ENCODE data around the gene TMEM11. TPM values are rescaled to one million over a fixed set of nuclear protein-coding genes. Genes with fewer than 3 reads are reported as not detected.

Gene TMEM11
- total and polyA plus RNA-seq, 2 of the 8 experiments (the other 6 are each of a cell fraction or from before 2014, with no cell fraction given) = 33.3 to 90.4 TPM

DNA sequence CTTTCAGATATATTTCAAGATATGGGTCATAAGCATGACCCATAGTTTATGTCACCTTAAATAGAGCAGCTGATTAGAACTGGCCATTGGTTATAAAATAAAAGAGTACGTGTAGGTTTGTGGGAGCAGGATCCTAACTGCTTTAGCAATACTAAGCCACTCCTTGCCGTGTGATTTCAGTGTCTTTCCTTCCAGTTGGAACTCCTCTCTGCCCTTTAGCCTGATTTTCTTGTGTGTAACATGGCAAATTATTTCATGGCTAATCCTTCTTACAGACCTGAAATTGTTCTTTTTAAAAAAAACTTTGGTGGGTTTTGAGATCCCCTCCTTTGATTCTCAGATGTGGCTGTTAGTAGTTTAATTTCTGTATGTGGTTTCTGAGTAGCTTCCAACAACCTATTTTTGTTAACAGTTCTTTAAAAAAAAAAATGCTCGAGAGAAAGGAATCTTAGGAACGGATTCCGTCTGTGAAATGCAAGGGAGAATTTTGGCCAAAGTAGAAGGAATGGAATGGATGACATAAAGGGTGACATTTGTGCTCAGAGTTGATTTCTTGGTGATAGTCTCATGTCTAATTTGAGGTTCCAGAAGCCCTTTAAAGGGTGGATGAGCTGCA lies 47.3 kb downstream of the TMEM11 start:
- H2AK5ac ChIP-seq (ENCODE audit: low read depth, low read length) = no peak overlapping the region
- no peaks in the 10 kb centered on the region; the same call in 1 of the 2 replicates for H3K79me1 ChIP-seq (ENCODE audit: low read depth, low read length)
- no peak overlapping the region for H3K14ac ChIP-seq (ENCODE audit: insufficient read length)
- FAIRE-seq (no peak), DNase-seq (ENCODE audit: low read depth in 1 of 2, low spot score in 2 of 2) (no peak)
- 89% methylated on average over 5 of the region's 5 CpGs; no CpG with 5 or more reads in 1 of the 2 experiments for WGBS, 2 experiments (ENCODE audit: extremely low coverage in 1 of 2, insufficient coverage in 1 of 2, insufficient read length in 1 of 2, insufficient replicate concordance in 2 of 2, low coverage in 1 of 2, low lambda C conversion rate in 2 of 2, missing lambda C conversion rate in 1 of 2)
- H3K4me3 ChIP-seq (ENCODE audit: extremely low read depth in 1 of 4, insufficient read depth in 2 of 4, low read depth in 3 of 4, low read length in 4 of 4) = no peak overlapping the region
- no peak overlapping the region for H4K5ac ChIP-seq (ENCODE audit: insufficient read length, low read depth, low read length)
- H3K23ac ChIP-seq (ENCODE audit: insufficient read length) = no peak overlapping the region
- no peak overlapping the region for H3K56ac ChIP-seq (replicated peaks; ENCODE audit: insufficient read length, low read depth, low read length)
- H3K36me3 ChIP-seq (ENCODE audit: control insufficient read depth in 2 of 4, insufficient read depth in 4 of 4, low read length in 3 of 4) = no peaks in the 10 kb centered on the region
- ChIA-PET POLR2A (ENCODE audit: partially characterized antibody) (interaction anchor here (0.6 to 0.8 kb wide), 2 partner anchors 67 to 119 kb away, joined by 3 to 4 read pairs; no protein-coding TSS in a partner anchor), CTCF (ENCODE audit: partially characterized antibody) (interaction anchor here (0.7 to 1.4 kb wide), 4 partner anchors 8 to 111 kb away, joined by 3 read pairs; no protein-coding TSS in a partner anchor)
- H2BK20ac ChIP-seq (ENCODE audit: low read length) = no peak overlapping the region
- no peaks in the 10 kb centered on the region for H3K27me3 ChIP-seq (replicated peaks in 1 of 4; ENCODE audit: control insufficient read depth in 3 of 4, extremely low read depth in 1 of 4, insufficient read depth in 3 of 4, low read length in 3 of 4)
- H2BK15ac ChIP-seq (ENCODE audit: low read length) = no peak overlapping the region
- H3K18ac ChIP-seq (ENCODE audit: extremely low read depth, low read length) = no peak overlapping the region
- no peaks in the 10 kb centered on the region for H3K23me2 ChIP-seq (ENCODE audit: low read depth, low read length)
- no peak overlapping the region for H2BK5ac ChIP-seq (ENCODE audit: low read depth, low read length)
- no peaks in the 10 kb centered on the region for H3K79me2 ChIP-seq (ENCODE audit: control insufficient read depth in 1 of 2, insufficient read depth in 2 of 2, low read length in 2 of 2)
- no peak overlapping the region for H2AFZ ChIP-seq (ENCODE audit: low read length)
- H3K4me2 ChIP-seq (ENCODE audit: insufficient read depth in 1 of 2, low read depth in 2 of 2, low read length in 2 of 2) = no peak overlapping the region
- no peak overlapping the region for H4K91ac ChIP-seq (replicated peaks; ENCODE audit: insufficient read length, low read length)
- no peak overlapping the region for H2BK120ac ChIP-seq (replicated peaks; ENCODE audit: low read depth, low read length)
- no peaks in the 10 kb centered on the region for H3K9me3 ChIP-seq (ENCODE audit: insufficient read depth in 2 of 2, low read depth in 1 of 2, low read length in 1 of 2)
- H3K27ac ChIP-seq (ENCODE audit: low read depth, low read length) = no peak overlapping the region
- H4K8ac ChIP-seq (ENCODE audit: extremely low read depth, insufficient read depth, low read length) = no peak overlapping the region
- TF ChIP-seq SUZ12 (IDR thresholded peaks at IDR 0.05; ENCODE audit: low read length) (no peak), MAFK (IDR thresholded peaks at IDR 0.05; ENCODE audit: low read depth, low read length) (no peak), RNF2 (IDR thresholded peaks at IDR 0.05; ENCODE audit: borderline replicate concordance, low read depth, low read length, missing control alignments, poor library complexity, severe bottlenecking) (no peak), YY1 (IDR thresholded peaks at IDR 0.05; ENCODE audit: low read depth, low read length) (no peak), SAP30 (IDR thresholded peaks at IDR 0.05; ENCODE audit: insufficient read depth, insufficient replicate concordance, low read length) (no peak), GABPA (IDR thresholded peaks at IDR 0.05; ENCODE audit: borderline replicate concordance, insufficient read depth, low read length) (no peak), CTBP2 (IDR thresholded peaks at IDR 0.05; ENCODE audit: borderline replicate concordance, insufficient read depth, insufficient read length, low read length) (no peak), TAF7 (optimal IDR thresholded peaks at IDR 0.05; ENCODE audit: borderline replicate concordance, low read depth, low read length) (no peak), POU5F1 (IDR thresholded peaks at IDR 0.05; ENCODE audit: low read depth, low read length) (no peak), BRCA1 (IDR thresholded peaks at IDR 0.05; ENCODE audit: low read depth, low read length) (no peak), GTF2F1 (IDR thresholded peaks at IDR 0.05; ENCODE audit: borderline replicate concordance, low read depth, low read length) (no peak)
- H4K20me1 ChIP-seq (replicated peaks in 1 of 2; ENCODE audit: control insufficient read depth in 1 of 2, insufficient read depth in 2 of 2, low read length in 2 of 2) = no peaks in the 10 kb centered on the region
- no peak overlapping the region for H3K9ac ChIP-seq (replicated peaks in 1 of 4; ENCODE audit: extremely low read depth in 1 of 4, low read depth in 3 of 4, low read length in 3 of 4)
- no peak overlapping the region for H2BK12ac ChIP-seq (ENCODE audit: low read depth, low read length)
- H3K4me1 ChIP-seq (replicated peaks in 1 of 4; ENCODE audit: control insufficient read depth in 3 of 4, insufficient read depth in 4 of 4, low read length in 3 of 4) = no peaks in the 10 kb centered on the region
- H3K4ac ChIP-seq (replicated peaks; ENCODE audit: insufficient read length, low read depth, low read length) = no peak overlapping the region

Measured in H1 (cell line).